GM19035 (cell line): ENCODE results near the gene MAN2A2.

ENCODE experiments used
- ATAC-seq: cut with Tn5 transposase; IDR thresholded peaks from one replicate; pipeline ENCODE4 v1.9.1; 2021; ENCODE audit not compliant: unreplicated experiment

Gene MAN2A2

GRCh38 chr15:90957791-90958190 is 54.7 kb downstream of the MAN2A2 start:
- ATAC-seq: no peak

GRCh38 chr15:90959028-90959595 is 56.0 kb downstream of the MAN2A2 start:
- no peak for ATAC-seq

GRCh38 chr15:90959894-90960293 is 56.8 kb downstream of the MAN2A2 start:
- no peak for ATAC-seq

GRCh38 chr15:90960298-90961091 is 57.4 kb downstream of the MAN2A2 start:
- ATAC-seq: no peak

- ATAC-seq: no peak
Observed at GRCh38 chr15:90962021-90962420, 58.9 kb downstream of the MAN2A2 start.

GRCh38 chr15:90966262-90966661 is 63.2 kb downstream of the MAN2A2 start:
- no peak for ATAC-seq

- no peak for ATAC-seq
Observed at GRCh38 chr15:90967206-90967605, 64.1 kb downstream of the MAN2A2 start.

GRCh38 chr15:90968434-90968833 is 65.3 kb downstream of the MAN2A2 start:
- no peak for ATAC-seq

- no peak for ATAC-seq
Observed at GRCh38 chr15:90970274-90970673, 67.2 kb downstream of the MAN2A2 start.

GRCh38 chr15:90972133-90972532 is 69.0 kb downstream of the MAN2A2 start:
- ATAC-seq: no peak
